HEK293 (cell line): ENCODE results near the gene NOC4L.

Experiments used
- CTCF ChIA-PET: fragments of 350-600 bp; formaldehyde crosslinking; extraction: SDS; loops from one replicate; lab custom pipeline; 2021; ENCODE audit warnings: antibody characterized with exemption; lab: Yijun Ruan, JAX
- POLR2A ChIA-PET: fragments of 300-600 bp; formaldehyde crosslinking; extraction: SDS; loops from one replicate; lab custom pipeline; 2020; ENCODE audit warnings: antibody characterized with exemption, inconsistent platforms; lab: Yijun Ruan, JAX
- H3K27ac ChIP-seq: fragments of 200-500 bp; sonication (Bioruptor generic); 2 replicates; pipeline ENCODE4 v1.5.1; 2014; ENCODE audit warnings: low read depth, low read length, control low read depth, inconsistent platforms; ENCODE audit errors: extremely low read depth
- H3K36me3 ChIP-seq, 2 experiments: fragments of 200-500 bp in 1 of 2; sonication (Bioruptor generic) in 1 of 2; 1 replicate in 1 of 2; 2 replicates in 1 of 2; pipeline ENCODE4 v1.5.1; 2014 to 2017; ENCODE audit warnings: inconsistent platforms in 2 of 2, low read length in 2 of 2; ENCODE audit not compliant: control insufficient read depth in 2 of 2, insufficient read depth in 1 of 2
- H3K4me1 ChIP-seq: fragments of 200-500 bp; sonication (Bioruptor generic); 2 replicates; pipeline ENCODE4 v1.5.1; 2014; ENCODE audit warnings: mild to moderate bottlenecking, low read length, inconsistent platforms; ENCODE audit not compliant: control insufficient read depth, insufficient read depth
- H3K4me3 ChIP-seq: 2 replicates; pipeline ENCODE4 v1.5.1; 2011; ENCODE audit warnings: low read depth, mild to moderate bottlenecking, control low read depth, low read length, moderate library complexity
- H3K9me3 ChIP-seq: fragments of 200-500 bp; sonication (Bioruptor generic); 2 replicates; pipeline ENCODE4 v1.5.1; 2014; ENCODE audit warnings: low read depth, low read length, inconsistent platforms; ENCODE audit not compliant: control insufficient read depth, insufficient read depth
- ATF2 ChIP-seq: fragments of 450-650 bp; formaldehyde crosslinking; IDR thresholded peaks from 2 replicates; pipeline ENCODE4 v1.5.1; 2016; ENCODE audit warnings: missing biosample characterization, missing genetic modification characterization, low read depth
- FEZF1 ChIP-seq: fragments of 450-650 bp; formaldehyde crosslinking; IDR thresholded peaks from 2 replicates; pipeline ENCODE4 v1.5.1; 2016; ENCODE audit warnings: missing biosample characterization, missing genetic modification characterization
- KLF9 ChIP-seq: fragments of 450-650 bp; formaldehyde crosslinking; IDR thresholded peaks from 2 replicates; pipeline ENCODE4 v1.5.1; 2016; ENCODE audit warnings: missing biosample characterization, missing genetic modification characterization, low read depth
- REST ChIP-seq: fragments of 450-650 bp; formaldehyde crosslinking; IDR thresholded peaks from 2 replicates; pipeline ENCODE4 v1.5.1; 2016; ENCODE audit warnings: missing biosample characterization, missing genetic modification characterization
- SP7 ChIP-seq: fragments of 450-650 bp; formaldehyde crosslinking; IDR thresholded peaks from 2 replicates; pipeline ENCODE4 v1.5.1; 2016; ENCODE audit warnings: missing biosample characterization, missing genetic modification characterization
- YY2 ChIP-seq: fragments of 450-650 bp; formaldehyde crosslinking; IDR thresholded peaks from 2 replicates; pipeline ENCODE4 v1.5.1; 2016; ENCODE audit warnings: missing biosample characterization, missing genetic modification characterization
- ZBTB20 ChIP-seq: fragments of 450-650 bp; formaldehyde crosslinking; IDR thresholded peaks from 2 replicates; pipeline ENCODE4 v1.5.1; 2016; ENCODE audit warnings: missing biosample characterization, missing genetic modification characterization
- ZBTB48 ChIP-seq: fragments of 450-650 bp; formaldehyde crosslinking; IDR thresholded peaks from 2 replicates; pipeline ENCODE4 v1.5.1; 2016; ENCODE audit warnings: missing biosample characterization, missing genetic modification characterization
- ZBTB7A ChIP-seq: fragments of 450-650 bp; formaldehyde crosslinking; IDR thresholded peaks from 2 replicates; pipeline ENCODE4 v1.5.1; 2016; ENCODE audit warnings: low read depth, missing biosample characterization, missing genetic modification characterization
- ZBTB8A ChIP-seq: fragments of 450-650 bp; formaldehyde crosslinking; IDR thresholded peaks from 2 replicates; pipeline ENCODE4 v1.5.1; 2016; ENCODE audit warnings: missing biosample characterization, missing genetic modification characterization
- ZFP41 ChIP-seq: fragments of 450-650 bp; formaldehyde crosslinking; IDR thresholded peaks from 2 replicates; pipeline ENCODE4 v1.5.1; 2016; ENCODE audit warnings: missing biosample characterization, missing genetic modification characterization, borderline replicate concordance
- ZNF132 ChIP-seq: fragments of 450-650 bp; formaldehyde crosslinking; IDR thresholded peaks from 2 replicates; pipeline ENCODE4 v1.5.1; 2017; ENCODE audit warnings: missing biosample characterization, missing genetic modification characterization, borderline replicate concordance
- ZNF133 ChIP-seq: fragments of 450-650 bp; formaldehyde crosslinking; IDR thresholded peaks from 2 replicates; pipeline ENCODE4 v1.5.1; 2016; ENCODE audit warnings: missing biosample characterization, missing genetic modification characterization
- ZNF140 ChIP-seq: fragments of 450-650 bp; formaldehyde crosslinking; IDR thresholded peaks from 2 replicates; pipeline ENCODE4 v1.5.1; 2016; ENCODE audit warnings: missing biosample characterization, missing genetic modification characterization
- ZNF155 ChIP-seq: fragments of 450-650 bp; formaldehyde crosslinking; IDR thresholded peaks from 2 replicates; pipeline ENCODE4 v1.5.1; 2016; ENCODE audit warnings: missing biosample characterization, missing genetic modification characterization
- ZNF184 ChIP-seq: fragments of 450-650 bp; IDR thresholded peaks from 2 replicates; pipeline ENCODE4 v1.5.1; 2018; ENCODE audit warnings: missing biosample characterization, mild to moderate bottlenecking, missing genetic modification characterization
- ZNF211 ChIP-seq: fragments of 450-650 bp; formaldehyde crosslinking; IDR thresholded peaks from 2 replicates; pipeline ENCODE4 v1.5.1; 2016; ENCODE audit warnings: low read depth, missing biosample characterization, missing genetic modification characterization
- ZNF266 ChIP-seq: fragments of 450-650 bp; formaldehyde crosslinking; IDR thresholded peaks from 2 replicates; pipeline ENCODE4 v1.5.1; 2016; ENCODE audit warnings: missing biosample characterization, missing genetic modification characterization, low read depth
- ZNF426 ChIP-seq: fragments of 450-650 bp; formaldehyde crosslinking; IDR thresholded peaks from 2 replicates; pipeline ENCODE4 v1.5.1; 2017; ENCODE audit warnings: missing biosample characterization, missing genetic modification characterization, mild to moderate bottlenecking, inconsistent platforms, moderate library complexity
- ZNF514 ChIP-seq: fragments of 450-650 bp; formaldehyde crosslinking; IDR thresholded peaks from 2 replicates; pipeline ENCODE4 v1.5.1; 2016; ENCODE audit warnings: missing biosample characterization, missing genetic modification characterization
- ZNF600 ChIP-seq: fragments of 450-650 bp; formaldehyde crosslinking; IDR thresholded peaks from 2 replicates; pipeline ENCODE4 v1.5.1; 2016; ENCODE audit warnings: missing biosample characterization, missing genetic modification characterization
- ZNF701 ChIP-seq: fragments of 450-650 bp; formaldehyde crosslinking; IDR thresholded peaks from 2 replicates; pipeline ENCODE4 v1.5.1; 2016; ENCODE audit warnings: missing biosample characterization, missing genetic modification characterization
- ZNF707 ChIP-seq: fragments of 450-650 bp; formaldehyde crosslinking; IDR thresholded peaks from 2 replicates; pipeline ENCODE4 v1.5.1; 2016; ENCODE audit warnings: missing biosample characterization, missing genetic modification characterization
- ZNF768 ChIP-seq: fragments of 450-650 bp; formaldehyde crosslinking; IDR thresholded peaks from 2 replicates; pipeline ENCODE4 v1.5.1; 2018; ENCODE audit warnings: missing biosample characterization, mild to moderate bottlenecking, missing genetic modification characterization
- ZNF776 ChIP-seq: fragments of 450-650 bp; formaldehyde crosslinking; IDR thresholded peaks from 2 replicates; pipeline ENCODE4 v1.5.0; 2017; ENCODE audit warnings: missing biosample characterization, missing genetic modification characterization, borderline replicate concordance
- ZSCAN4 ChIP-seq: fragments of 450-650 bp; formaldehyde crosslinking; IDR thresholded peaks from 2 replicates; pipeline ENCODE4 v1.5.1; 2017; ENCODE audit warnings: missing biosample characterization, missing genetic modification characterization
- TF ChIP-seq, protein P1 (sequence below): fragments of 450-650 bp; formaldehyde crosslinking; IDR thresholded peaks from 2 replicates; pipeline ENCODE4 v1.5.1; 2016; ENCODE audit warnings: missing biosample characterization, missing genetic modification characterization
- TF ChIP-seq, protein P2 (sequence below): fragments of 450-650 bp; formaldehyde crosslinking; IDR thresholded peaks from 2 replicates; pipeline ENCODE4 v1.5.1; 2016; ENCODE audit warnings: missing biosample characterization, missing genetic modification characterization

Gene NOC4L

GRCh38 chr12:132181570-132182200, 37.4 kb downstream of the NOC4L start:
- Histone ChIP-seq H3K36me3 (no peaks in the 10 kb centered on the region), H3K9me3 (no peaks in the 10 kb centered on the region), H3K27ac (no peak overlapping the region), H3K4me3 (no peak overlapping the region), H3K4me1 (no peaks in the 10 kb centered on the region)
- POLR2A ChIA-PET: no interaction called here
- CTCF ChIA-PET: no interaction called here
- no peak for TF ChIP-seq ZNF133
- TF ChIP-seq ZBTB8A (tag by site-specific recombination): no peak
- no peak for TF ChIP-seq ZNF701 (tag by site-specific recombination)
- TF ChIP-seq, protein P1, sequence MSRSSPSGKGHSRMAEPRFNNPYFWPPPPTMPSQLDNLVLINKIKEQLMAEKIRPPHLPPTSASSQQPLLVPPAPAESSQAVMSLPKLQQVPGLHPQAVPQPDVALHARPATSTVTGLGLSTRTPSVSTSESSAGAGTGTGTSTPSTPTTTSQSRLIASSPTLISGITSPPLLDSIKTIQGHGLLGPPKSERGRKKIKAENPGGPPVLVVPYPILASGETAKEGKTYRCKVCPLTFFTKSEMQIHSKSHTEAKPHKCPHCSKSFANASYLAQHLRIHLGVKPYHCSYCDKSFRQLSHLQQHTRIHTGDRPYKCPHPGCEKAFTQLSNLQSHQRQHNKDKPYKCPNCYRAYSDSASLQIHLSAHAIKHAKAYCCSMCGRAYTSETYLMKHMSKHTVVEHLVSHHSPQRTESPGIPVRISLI (tag by site-specific recombination): no peak
- no peak for TF ChIP-seq ZNF768
- no peak for TF ChIP-seq ZNF184 (tag by site-specific recombination)
- TF ChIP-seq ZNF155 (tag by site-specific recombination): no peak
- no peak for TF ChIP-seq KLF9
- TF ChIP-seq REST (tag by site-specific recombination): no peak
- TF ChIP-seq ZSCAN4 (tag by site-specific recombination): no peak
- no peak for TF ChIP-seq ZNF600 (tag by site-specific recombination)
- no peak for TF ChIP-seq ZNF776 (tag by site-specific recombination)

DNA sequence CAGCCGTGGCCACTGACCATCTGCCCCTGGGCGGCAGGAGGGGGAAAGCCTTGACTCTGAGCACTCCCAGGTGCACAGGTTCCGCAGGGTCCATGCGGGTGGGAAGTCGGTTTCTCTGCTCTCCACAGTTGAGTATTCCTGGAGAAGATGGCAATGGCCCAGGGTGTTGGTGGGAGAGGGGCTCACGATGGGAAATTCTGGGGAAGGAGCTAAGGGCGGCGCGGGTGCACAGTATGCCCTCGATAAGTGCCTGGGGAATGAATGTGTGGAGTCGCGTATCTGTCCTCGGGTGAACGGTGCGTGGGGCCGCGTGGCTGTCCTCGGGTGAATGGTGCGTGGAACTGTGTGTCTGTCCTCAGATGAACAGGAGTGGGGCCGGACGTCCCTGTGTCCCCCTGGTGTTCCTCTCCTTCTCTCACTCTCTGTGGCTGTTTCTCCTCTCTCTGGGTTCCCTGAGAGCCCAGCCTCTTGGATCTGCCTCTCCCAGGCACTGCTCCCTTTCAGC, 38.0 kb downstream of the NOC4L start:
- Histone ChIP-seq H3K4me1 (no peaks in the 10 kb centered on the region), H3K9me3 (no peaks in the 10 kb centered on the region), H3K4me3 (no peak overlapping the region), H3K36me3 (no peaks in the 10 kb centered on the region), H3K27ac (no peak overlapping the region)
- ChIA-PET POLR2A (no interaction called here), CTCF (interaction anchor here (0.7 kb wide), 1 partner anchor 12 kb away, joined by 3 read pairs; no protein-coding TSS in a partner anchor)
- TF ChIP-seq SP7 (tag by site-specific recombination): no peak
- TF ChIP-seq ZBTB7A (tag by site-specific recombination): no peak
- TF ChIP-seq YY2: no peak
- no peak for TF ChIP-seq ATF2 (tag by site-specific recombination)
- TF ChIP-seq ZNF140 (tag by site-specific recombination): no peak
- TF ChIP-seq ZNF514 (tag by site-specific recombination): no peak
- TF ChIP-seq, protein P2, sequence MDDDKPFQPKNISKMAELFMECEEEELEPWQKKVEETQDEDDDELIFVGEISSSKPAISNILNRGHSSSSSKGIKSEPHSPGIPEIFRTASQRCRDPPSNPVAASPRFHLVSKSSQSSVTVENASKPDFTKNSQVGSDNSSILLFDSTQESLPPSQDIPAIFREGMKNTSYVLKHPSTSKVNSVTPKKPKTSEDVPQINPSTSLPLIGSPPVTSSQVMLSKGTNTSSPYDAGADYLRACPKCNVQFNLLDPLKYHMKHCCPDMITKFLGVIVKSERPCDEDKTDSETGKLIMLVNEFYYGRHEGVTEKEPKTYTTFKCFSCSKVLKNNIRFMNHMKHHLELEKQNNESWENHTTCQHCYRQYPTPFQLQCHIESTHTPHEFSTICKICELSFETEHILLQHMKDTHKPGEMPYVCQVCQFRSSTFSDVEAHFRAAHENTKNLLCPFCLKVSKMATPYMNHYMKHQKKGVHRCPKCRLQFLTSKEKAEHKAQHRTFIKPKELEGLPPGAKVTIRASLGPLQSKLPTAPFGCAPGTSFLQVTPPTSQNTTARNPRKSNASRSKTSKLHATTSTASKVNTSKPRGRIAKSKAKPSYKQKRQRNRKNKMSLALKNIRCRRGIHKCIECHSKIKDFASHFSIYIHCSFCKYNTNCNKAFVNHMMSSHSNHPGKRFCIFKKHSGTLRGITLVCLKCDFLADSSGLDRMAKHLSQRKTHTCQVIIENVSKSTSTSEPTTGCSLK (tag by site-specific recombination): no peak
- no peak for TF ChIP-seq ZNF266 (tag by site-specific recombination)
- TF ChIP-seq ZFP41 (tag by site-specific recombination): no peak
- no peak for TF ChIP-seq ZNF211 (tag by site-specific recombination)
- no peak for TF ChIP-seq ZNF132 (tag by site-specific recombination)
- TF ChIP-seq ZNF707: no peak
- TF ChIP-seq ZNF426 (tag by site-specific recombination): no peak
- TF ChIP-seq FEZF1 (tag by site-specific recombination): no peak
- no peak for TF ChIP-seq ZBTB20 (tag by site-specific recombination)
- no peak for TF ChIP-seq ZBTB48 (tag by site-specific recombination)
